ENCODE measurements around the gene OR2B6.

Gene OR2B6

GRCh38 chr6:27978705-27979104, 21.7 kb downstream of the OR2B6 start:
- no peak for DNase-seq (ENCODE audit: extremely low read depth, insufficient read length)
- Histone ChIP-seq H3K36me3 (ENCODE audit: control insufficient read depth, insufficient read depth, low read length) (no peaks in the 10 kb centered on the region), H3K4me3 (replicated peaks; ENCODE audit: low read depth, low read length) (no peak overlapping the region), H3K27me3 (replicated peaks; ENCODE audit: control insufficient read depth, insufficient read depth, low read length) (no peaks in the 10 kb centered on the region)
- TF ChIP-seq CTCF (IDR thresholded peaks at IDR 0.05; ENCODE audit: insufficient read depth, low read length, poor library complexity, severe bottlenecking), result no peak

GRCh38 chr6:27980111-27980510, 23.1 kb downstream of the OR2B6 start:
- no peak for DNase-seq (ENCODE audit: extremely low read depth, insufficient read length)

GRCh38 chr6:27986928-27987725, 30.1 kb downstream of the OR2B6 start:
- DNase-seq (ENCODE audit: extremely low read depth, insufficient read length), result no peak
- H3K27me3 ChIP-seq (replicated peaks; ENCODE audit: control insufficient read depth, insufficient read depth, low read length), result no peaks in the 10 kb centered on the region
- TF ChIP-seq CTCF (IDR thresholded peaks at IDR 0.05; ENCODE audit: insufficient read depth, low read length, poor library complexity, severe bottlenecking), result no peak
- H3K36me3 ChIP-seq (ENCODE audit: control insufficient read depth, insufficient read depth, low read length), result no peaks in the 10 kb centered on the region
- H3K4me3 ChIP-seq (replicated peaks; ENCODE audit: low read depth, low read length), result no peak overlapping the region

More at GRCh38 chr6:27980111-27980510, 23.1 kb downstream of the OR2B6 start:
- H3K36me3 ChIP-seq (ENCODE audit: control insufficient read depth, insufficient read depth, low read length), result no peaks in the 10 kb centered on the region
- no peak for TF ChIP-seq CTCF (IDR thresholded peaks at IDR 0.05; ENCODE audit: insufficient read depth, low read length, poor library complexity, severe bottlenecking)
- H3K27me3 ChIP-seq (replicated peaks; ENCODE audit: control insufficient read depth, insufficient read depth, low read length), result no peaks in the 10 kb centered on the region
- no peak overlapping the region for H3K4me3 ChIP-seq (replicated peaks; ENCODE audit: low read depth, low read length)

- no peaks in the 10 kb centered on the region for H3K27me3 ChIP-seq (replicated peaks; ENCODE audit: control insufficient read depth, insufficient read depth, low read length)
- TF ChIP-seq CTCF (IDR thresholded peaks at IDR 0.05; ENCODE audit: insufficient read depth, low read length, poor library complexity, severe bottlenecking), result no peak
- DNase-seq (ENCODE audit: extremely low read depth, insufficient read length), result no peak
- no peak overlapping the region for H3K4me3 ChIP-seq (replicated peaks; ENCODE audit: low read depth, low read length)
- H3K36me3 ChIP-seq (ENCODE audit: control insufficient read depth, insufficient read depth, low read length), result no peaks in the 10 kb centered on the region
Measured at GRCh38 chr6:27994616-27995015, 37.6 kb downstream of the OR2B6 start.

- Histone ChIP-seq H3K4me3 (replicated peaks; ENCODE audit: low read depth, low read length) (no peak overlapping the region), H3K36me3 (ENCODE audit: control insufficient read depth, insufficient read depth, low read length) (no peaks in the 10 kb centered on the region), H3K27me3 (replicated peaks; ENCODE audit: control insufficient read depth, insufficient read depth, low read length) (no peaks in the 10 kb centered on the region)
- no peak for DNase-seq (ENCODE audit: extremely low read depth, insufficient read length)
- no peak for TF ChIP-seq CTCF (IDR thresholded peaks at IDR 0.05; ENCODE audit: insufficient read depth, low read length, poor library complexity, severe bottlenecking)
Measured at GRCh38 chr6:28000351-28001045, 43.5 kb downstream of the OR2B6 start.

Measured in GM06990 (cell line).